GM23338 (cell line): ENCODE results near the gene APOL6. TPM values are rescaled to one million over a fixed set of nuclear protein-coding genes. Genes with fewer than 3 reads are reported as not detected.
A peak's percentile ranks its signal among the peaks of the same experiment; 100 is the strongest.

Experiments used
- ATAC-seq: fragments of 200-7000 bp; cut with Tn5 transposase; 3 replicates; pipeline ENCODE4 v1.9.1; 2020
- DNase-seq: peaks from one replicate; pipeline ENCODE4 v3.0.0-alpha.2; 2015; ENCODE audit warnings: low spot score
- H2AFZ ChIP-seq: fragments of 200-600 bp; sonication (generic); 2 replicates; pipeline ENCODE4 v1.8.0; 2016; ENCODE audit warnings: antibody characterized with exemption, mild to moderate bottlenecking, moderate library complexity
- H3F3A ChIP-seq: fragments of 200-600 bp; sonication (generic); replicated peaks from 2 replicates; pipeline ENCODE4 v1.8.0; 2017; ENCODE audit warnings: antibody characterized with exemption, mixed run types, low read depth
- H3K27ac ChIP-seq: fragments of 200-600 bp; sonication (generic); 2 replicates; pipeline ENCODE4 v1.6.1; 2016; ENCODE audit warnings: low read depth
- H3K27me3 ChIP-seq: fragments of 200-600 bp; sonication (generic); 2 replicates; pipeline ENCODE4 v1.8.0; 2016; ENCODE audit warnings: mild to moderate bottlenecking, mixed run types, moderate library complexity; ENCODE audit not compliant: insufficient read depth
- H3K36me3 ChIP-seq: fragments of 200-600 bp; sonication (generic); 2 replicates; pipeline ENCODE4 v1.8.0; 2016; ENCODE audit warnings: mild to moderate bottlenecking; ENCODE audit not compliant: insufficient read depth
- H3K4me1 ChIP-seq: fragments of 200-600 bp; sonication (generic); 2 replicates; pipeline ENCODE4 v1.8.0; 2016; ENCODE audit warnings: mild to moderate bottlenecking, moderate library complexity; ENCODE audit not compliant: insufficient read depth
- H3K4me2 ChIP-seq: fragments of 200-600 bp; sonication (generic); 2 replicates; pipeline ENCODE4 v1.7.1; 2017; ENCODE audit warnings: mixed run types
- H3K4me3 ChIP-seq: fragments of 200-600 bp; sonication (generic); 2 replicates; pipeline ENCODE4 v1.6.1; 2016; ENCODE audit warnings: mixed run types
- H3K79me2 ChIP-seq: fragments of 200-600 bp; sonication (generic); replicated peaks from 2 replicates; pipeline ENCODE4 v1.8.0; 2017; ENCODE audit warnings: mild to moderate bottlenecking; ENCODE audit not compliant: insufficient read depth
- H3K9me2 ChIP-seq: fragments of 200-600 bp; sonication (generic); 2 replicates; pipeline ENCODE4 v1.8.0; 2017; ENCODE audit not compliant: insufficient read depth
- H4K20me1 ChIP-seq: fragments of 200-600 bp; sonication (generic); replicated peaks from 2 replicates; pipeline ENCODE4 v1.8.0; 2017; ENCODE audit warnings: mild to moderate bottlenecking; ENCODE audit not compliant: insufficient read depth
- H3K27ac Mint-ChIP-seq: 2 replicates; pipeline ENCODE4 v1.8.0; 2020; ENCODE audit warnings: inconsistent platforms, mild to moderate bottlenecking, moderate library complexity, mixed read lengths
- H3K27me3 Mint-ChIP-seq: 3 replicates; pipeline ENCODE4 v1.8.0; 2022; ENCODE audit warnings: low read depth, mild to moderate bottlenecking, moderate library complexity, mixed read lengths, inconsistent platforms; ENCODE audit not compliant: insufficient read depth, poor library complexity
- H3K36me3 Mint-ChIP-seq: 3 replicates; pipeline ENCODE4 v1.8.0; 2021; ENCODE audit warnings: low read depth, mild to moderate bottlenecking, inconsistent platforms, moderate library complexity, mixed read lengths
- H3K4me1 Mint-ChIP-seq: 3 replicates; pipeline ENCODE4 v1.8.0; 2020; ENCODE audit warnings: mild to moderate bottlenecking, inconsistent platforms, mixed read lengths
- H3K4me3 Mint-ChIP-seq: 3 replicates; pipeline ENCODE4 v1.8.0; 2021; ENCODE audit warnings: moderate library complexity, mild to moderate bottlenecking, inconsistent platforms, mixed read lengths
- H3K9me3 Mint-ChIP-seq: 3 replicates; pipeline ENCODE4 v1.8.0; 2020; ENCODE audit warnings: moderate library complexity, mild to moderate bottlenecking, inconsistent platforms, mixed read lengths
- CREB1 ChIP-seq: fragments of 250-450 bp; sonication (Bioruptor Pico); IDR thresholded peaks from 2 replicates; pipeline ENCODE4 v1.5.0; 2020; ENCODE audit warnings: low read depth, mild to moderate bottlenecking, moderate library complexity
- CTCF ChIP-seq, 2 experiments: fragments of 200-600 bp in 1 of 2; sonication (generic) in 1 of 2; conservative IDR thresholded peaks; 2 replicates each; pipeline versions ENCODE4 v1.5.1 to v1.6.1; 2016 to 2017; ENCODE audit warnings: antibody characterized with exemption in 2 of 2, low read depth in 2 of 2, mild to moderate bottlenecking in 2 of 2, moderate library complexity in 1 of 2
- ETS1 ChIP-seq: IDR thresholded peaks from 2 replicates; pipeline ENCODE4 v1.6.1; 2016; ENCODE audit warnings: antibody characterized with exemption
- EZH2 ChIP-seq: fragments of 200-600 bp; sonication (generic); IDR thresholded peaks from one replicate; pipeline ENCODE4 v1.8.0; 2017; ENCODE audit warnings: antibody characterized with exemption, mild to moderate bottlenecking, low read depth; ENCODE audit not compliant: unreplicated experiment
- EZH2phosphoT487 ChIP-seq: fragments of 200-600 bp; sonication (generic); IDR thresholded peaks from one replicate; pipeline ENCODE4 v1.8.1; 2018; ENCODE audit warnings: antibody characterized with exemption; ENCODE audit not compliant: unreplicated experiment
- JUNB ChIP-seq: IDR thresholded peaks from one replicate; pipeline ENCODE4 v1.6.1; 2016; ENCODE audit warnings: antibody characterized with exemption; ENCODE audit not compliant: unreplicated experiment
- NANOG ChIP-seq: IDR thresholded peaks from 2 replicates; pipeline ENCODE4 v1.6.1; 2016; ENCODE audit warnings: antibody characterized with exemption, borderline replicate concordance
- POLR2AphosphoS5 ChIP-seq: IDR thresholded peaks from 2 replicates; pipeline ENCODE4 v1.6.1; 2016; ENCODE audit warnings: antibody characterized with exemption, low read depth
- ZNF114 ChIP-seq: fragments of 250-450 bp; sonication (Bioruptor Pico); IDR thresholded peaks from 2 replicates; pipeline ENCODE4 v1.5.0; 2020; ENCODE audit warnings: mild to moderate bottlenecking, moderate library complexity
- polyA plus RNA-seq: library from polyadenylated mRNA; unstranded; fragments of >200 nt; fragmentation: Nextera tagmentation; extraction: Ambion mirVana; gene quantifications from 2 replicates; pipeline ENCODE4 v1.2.1, GENCODE V29; 2016
- total RNA-seq: library from RNA; depleted of rRNA; stranded (reverse); fragments of >200 nt; shearing (Covaris generic); gene quantifications from 2 replicates; pipeline ENCODE4 v1.2.3, GENCODE V29; 2014

Gene APOL6
- total and polyA plus RNA-seq, 2 experiments from 2014 or later, result 0.10 to 0.14 TPM

GRCh38 chr22:35631597-35631996 lies 16.6 kb upstream of the APOL6 start:
- Histone ChIP-seq H3K27ac (no peak overlapping the region), H4K20me1 (no peaks in the 10 kb centered on the region), H3K4me2 (no peak overlapping the region), H3F3A (no peaks in the 10 kb centered on the region), H3K36me3 (no peaks in the 10 kb centered on the region), H3K27me3 (no peaks in the 10 kb centered on the region), H2AFZ (no peak overlapping the region), H3K79me2 (no peaks in the 10 kb centered on the region), H3K9me2 (no peaks in the 10 kb centered on the region), H3K4me1 (no peaks in the 10 kb centered on the region; the same call in 1 of the 2 replicates), H3K4me3 (no peak overlapping the region)
- DNase-seq (peak; percentile 92), ATAC-seq (peak; percentile 75)
- no peak overlapping the region for H3K27ac Mint-ChIP-seq
- no peak for TF ChIP-seq JUNB
- TF ChIP-seq CTCF (conservative IDR thresholded peaks at IDR 0.05; ENCODE audit: low read depth in 2 of 2), result peak; percentile 92
- peaks cover 26% of the 10 kb centered on the region for H3K4me1 Mint-ChIP-seq
- no peaks in the 10 kb centered on the region; the same call in 2 of the 3 replicates for H3K36me3 Mint-ChIP-seq
- H3K4me3 Mint-ChIP-seq, result no peak overlapping the region
- H3K9me3 Mint-ChIP-seq, result peaks cover 4% of the 10 kb centered on the region
- H3K27me3 Mint-ChIP-seq, result peaks cover 23% of the 10 kb centered on the region

GRCh38 chr22:35632935-35633334 lies 15.3 kb upstream of the APOL6 start:
- Histone ChIP-seq H2AFZ (no peak overlapping the region), H3K4me2 (no peak overlapping the region), H3K27me3 (no peaks in the 10 kb centered on the region), H3K79me2 (no peaks in the 10 kb centered on the region), H3K4me1 (no peaks in the 10 kb centered on the region; the same call in none of the 2 replicates), H3K4me3 (no peak overlapping the region), H4K20me1 (no peaks in the 10 kb centered on the region), H3F3A (no peaks in the 10 kb centered on the region), H3K27ac (no peak overlapping the region), H3K36me3 (no peaks in the 10 kb centered on the region), H3K9me2 (no peaks in the 10 kb centered on the region)
- Mint-ChIP-seq H3K4me3 (no peak overlapping the region), H3K4me1 (peaks cover 29% of the 10 kb centered on the region), H3K27me3 (peaks cover 12% of the 10 kb centered on the region), H3K27ac (no peak overlapping the region), H3K36me3 (no peaks in the 10 kb centered on the region; the same call in 2 of the 3 replicates), H3K9me3 (peaks cover 4% of the 10 kb centered on the region)
- no peak for TF ChIP-seq POLR2AphosphoS5
- TF ChIP-seq CTCF (conservative IDR thresholded peaks at IDR 0.05; ENCODE audit: low read depth in 2 of 2), result no peak
- no peak for TF ChIP-seq NANOG
- TF ChIP-seq EZH2, result no peak
- TF ChIP-seq JUNB, result no peak
- DNase-seq (no peak), ATAC-seq (no peak)

GRCh38 chr22:35633520-35633919 lies 14.7 kb upstream of the APOL6 start:
- no peak overlapping the region for H2AFZ ChIP-seq
- H3K4me1 Mint-ChIP-seq, result peaks cover 34% of the 10 kb centered on the region
- ATAC-seq, result no peak
- no peak for TF ChIP-seq EZH2phosphoT487
- no peak for TF ChIP-seq CREB1
- TF ChIP-seq ETS1, result no peak
- no peak for TF ChIP-seq POLR2AphosphoS5
- TF ChIP-seq NANOG, result no peak
- TF ChIP-seq ZNF114 (CRISPR knock-in tag), result no peak

More at GRCh38 chr22:35633520-35633919, 14.7 kb upstream of the APOL6 start:
- H3K79me2 ChIP-seq, result no peaks in the 10 kb centered on the region
- H3K27me3 ChIP-seq, result no peaks in the 10 kb centered on the region
- H3K27ac ChIP-seq, result no peak overlapping the region
- H3K4me3 ChIP-seq, result no peak overlapping the region
- H3K36me3 ChIP-seq, result no peaks in the 10 kb centered on the region
- Mint-ChIP-seq H3K4me3 (no peak overlapping the region), H3K36me3 (no peaks in the 10 kb centered on the region; the same call in 2 of the 3 replicates), H3K27ac (no peak overlapping the region), H3K27me3 (peaks cover 12% of the 10 kb centered on the region), H3K9me3 (peaks cover 2% of the 10 kb centered on the region)
- no peaks in the 10 kb centered on the region for H3F3A ChIP-seq
- H3K4me1 ChIP-seq, result no peaks in the 10 kb centered on the region; the same call in none of the 2 replicates
- no peaks in the 10 kb centered on the region for H4K20me1 ChIP-seq
- no peaks in the 10 kb centered on the region for H3K9me2 ChIP-seq
- DNase-seq, result no peak
- no peak overlapping the region for H3K4me2 ChIP-seq
